Activated CD4-positive, alpha-beta T cell treated with anti-CD3 and anti-CD28 coated beads, Interleukin-2, amount 50 U/mL, for 24 hours (primary cell): Measurements from ENCODE around the gene RBMS3.
"Not testable (repeated sequence)": the region's sequence is repeated elsewhere in the genome, so short reads cannot be mapped to it uniquely, and the experiment has no call there.

Source experiments
- DNase-seq, 2 donors: peaks; one replicate each; pipeline ENCODE4 v3.0.0-alpha.2; 2020; ENCODE audit warnings: low read depth in 1 of 2, low spot score in 1 of 2

RBMS3 gene

GRCh38 chr3:29280404-29281093 is at the start of gene RBMS3:
Gene RBMS3, plus strand, starts transcription at chr3:29281071.
- DNase-seq: no peak

- DNase-seq: not testable (repeated sequence)
Observed at GRCh38 chr3:29233126-29233525, 47.7 kb upstream of the RBMS3 start.

GRCh38 chr3:29236146-29236840 is 44.6 kb upstream of the RBMS3 start:
- DNase-seq: no peak

GRCh38 chr3:29239376-29239775 is 41.5 kb upstream of the RBMS3 start:
- DNase-seq: no peak

GRCh38 chr3:29240248-29240647 is 40.6 kb upstream of the RBMS3 start:
- no peak for DNase-seq

- DNase-seq: no peak
Observed at GRCh38 chr3:29240887-29241286, 40.0 kb upstream of the RBMS3 start.

GRCh38 chr3:29241855-29242254 is 39.0 kb upstream of the RBMS3 start:
- DNase-seq: no peak

- no peak for DNase-seq
Observed at GRCh38 chr3:29242296-29242695, 38.6 kb upstream of the RBMS3 start.

GRCh38 chr3:29245441-29245840 is 35.4 kb upstream of the RBMS3 start:
- DNase-seq: no peak

GRCh38 chr3:29247088-29247745 is 33.7 kb upstream of the RBMS3 start:
- DNase-seq: no peak

- no peak for DNase-seq
Observed at GRCh38 chr3:29249829-29250345, 31.0 kb upstream of the RBMS3 start.

- no peak for DNase-seq
Observed at GRCh38 chr3:29255854-29256696, 24.8 kb upstream of the RBMS3 start.

- DNase-seq: no peak
Observed at GRCh38 chr3:29258161-29258560, 22.7 kb upstream of the RBMS3 start.

- DNase-seq: no peak
Observed at GRCh38 chr3:29261119-29261518, 19.8 kb upstream of the RBMS3 start.

- no peak for DNase-seq
Observed at GRCh38 chr3:29263476-29263875, 17.4 kb upstream of the RBMS3 start.

- no peak for DNase-seq
Observed at GRCh38 chr3:29265509-29266072, 15.3 kb upstream of the RBMS3 start.

GRCh38 chr3:29267226-29267625 is 13.6 kb upstream of the RBMS3 start:
- DNase-seq: no peak

- DNase-seq: no peak
Observed at GRCh38 chr3:29268651-29269050, 12.2 kb upstream of the RBMS3 start.

GRCh38 chr3:29270752-29271151 is 10.1 kb upstream of the RBMS3 start:
- DNase-seq: no peak

- no peak for DNase-seq
Observed at GRCh38 chr3:29271475-29271874, 9.4 kb upstream of the RBMS3 start.

GRCh38 chr3:29274667-29275066 is 6.2 kb upstream of the RBMS3 start:
- DNase-seq: no peak
